Measurements from ENCODE around the gene EFTUD2. TPM values are rescaled to one million over a fixed set of nuclear protein-coding genes. Genes with fewer than 3 reads are reported as not detected.

Gene EFTUD2
- total RNA-seq, 1 experiment from 2014 or later, result 179 TPM

GRCh38 chr17:44911133-44912001 is 12.1 kb upstream of the EFTUD2 start:
- H3K9me3 ChIP-seq (replicated peaks), result no peaks in the 10 kb centered on the region
- H3K4me1 ChIP-seq (replicated peaks), result peaks cover 39% of the 10 kb centered on the region
- H3K27ac ChIP-seq, result no peak overlapping the region
- DNase-seq (ENCODE audit: low read depth in 1 of 2, low spot score in 2 of 2), result no peak
- H3K36me3 ChIP-seq, result no peaks in the 10 kb centered on the region
- no peak overlapping the region for H3K4me3 ChIP-seq
- H3K27me3 ChIP-seq (replicated peaks), result no peaks in the 10 kb centered on the region

DNA sequence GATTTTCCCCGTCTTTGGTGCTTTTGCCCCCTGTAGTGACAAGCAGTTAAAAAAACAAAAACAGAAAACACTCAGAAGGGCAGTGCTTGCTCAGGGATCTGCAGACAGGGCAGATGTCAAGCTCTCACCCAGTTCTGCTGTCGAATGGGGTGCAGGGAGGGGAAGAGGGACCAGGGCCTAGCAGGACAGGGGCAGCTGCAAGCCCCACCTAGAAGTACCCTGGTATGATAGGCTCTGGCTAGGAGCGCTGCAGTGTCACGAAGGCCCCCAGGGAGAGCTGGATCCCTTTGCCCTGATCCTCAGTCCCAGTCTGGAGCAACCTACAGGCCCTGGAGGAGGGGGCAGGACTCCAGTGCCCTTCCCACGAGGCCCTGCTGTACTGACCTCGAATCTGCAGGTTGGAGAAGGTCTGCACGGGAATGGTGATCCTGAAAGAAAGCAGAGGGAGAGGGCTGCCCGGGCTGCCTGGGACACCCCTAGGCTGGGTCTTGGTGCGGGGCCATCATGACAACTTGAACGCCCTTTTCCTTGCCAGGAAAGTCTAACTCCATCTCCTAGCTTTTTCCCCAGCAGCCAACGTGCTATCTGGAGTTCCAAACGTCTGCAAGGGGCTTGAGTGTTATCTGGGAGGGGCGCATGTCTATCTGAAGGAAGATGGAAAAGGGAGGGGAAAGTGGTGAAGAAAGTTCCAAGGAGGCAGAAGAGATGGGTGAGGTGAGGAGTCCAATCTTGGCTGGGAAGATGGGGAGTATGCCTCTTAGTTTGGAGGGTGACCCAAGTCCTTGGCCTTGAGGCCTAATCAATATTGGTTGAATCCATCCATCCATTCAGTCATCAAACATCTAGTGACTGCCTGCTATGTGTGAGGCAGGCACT is 11.2 kb upstream of the EFTUD2 start:
- Histone ChIP-seq H3K27me3 (replicated peaks) (no peaks in the 10 kb centered on the region), H3K4me3 (no peak overlapping the region), H3K9me3 (replicated peaks) (no peaks in the 10 kb centered on the region), H3K27ac (peak overlapping the region; percentile 60), H3K4me1 (replicated peaks) (peaks cover 48% of the 10 kb centered on the region), H3K36me3 (no peaks in the 10 kb centered on the region)
- DNase-seq (ENCODE audit: low read depth in 1 of 2, low spot score in 2 of 2), result no peak

DNA sequence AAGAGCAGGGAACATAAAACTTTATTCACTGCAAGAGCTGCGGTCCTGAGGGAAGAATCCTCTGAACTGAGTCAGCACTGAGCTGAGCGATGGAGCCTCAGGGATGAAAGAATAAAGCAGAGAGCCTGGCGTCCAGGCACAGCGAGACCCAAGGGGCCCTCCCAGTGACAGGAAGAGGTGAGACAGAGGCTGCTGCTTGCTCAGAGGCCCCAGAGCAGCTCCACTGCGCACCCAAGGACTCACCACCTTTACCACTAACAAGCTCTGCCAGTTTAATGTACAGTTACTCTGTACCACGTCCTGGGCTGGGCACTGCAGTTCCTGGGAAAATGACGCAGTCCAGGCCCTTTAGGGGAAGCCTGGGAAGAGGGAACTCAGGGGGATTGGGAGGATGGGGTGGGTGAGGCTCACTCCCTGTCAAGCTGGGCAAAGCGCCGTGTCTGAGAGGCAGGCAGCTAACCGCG is 10.5 kb upstream of the EFTUD2 start:
- H3K4me3 ChIP-seq, result no peak overlapping the region
- H3K4me1 ChIP-seq (replicated peaks), result peaks cover 56% of the 10 kb centered on the region
- no peaks in the 10 kb centered on the region for H3K27me3 ChIP-seq (replicated peaks)
- no peaks in the 10 kb centered on the region for H3K36me3 ChIP-seq
- peak overlapping the region; percentile 60 for H3K27ac ChIP-seq
- peak; percentile 84 to 92 for DNase-seq (ENCODE audit: low read depth in 1 of 2, low spot score in 2 of 2)
- H3K9me3 ChIP-seq (replicated peaks), result no peaks in the 10 kb centered on the region

DNA sequence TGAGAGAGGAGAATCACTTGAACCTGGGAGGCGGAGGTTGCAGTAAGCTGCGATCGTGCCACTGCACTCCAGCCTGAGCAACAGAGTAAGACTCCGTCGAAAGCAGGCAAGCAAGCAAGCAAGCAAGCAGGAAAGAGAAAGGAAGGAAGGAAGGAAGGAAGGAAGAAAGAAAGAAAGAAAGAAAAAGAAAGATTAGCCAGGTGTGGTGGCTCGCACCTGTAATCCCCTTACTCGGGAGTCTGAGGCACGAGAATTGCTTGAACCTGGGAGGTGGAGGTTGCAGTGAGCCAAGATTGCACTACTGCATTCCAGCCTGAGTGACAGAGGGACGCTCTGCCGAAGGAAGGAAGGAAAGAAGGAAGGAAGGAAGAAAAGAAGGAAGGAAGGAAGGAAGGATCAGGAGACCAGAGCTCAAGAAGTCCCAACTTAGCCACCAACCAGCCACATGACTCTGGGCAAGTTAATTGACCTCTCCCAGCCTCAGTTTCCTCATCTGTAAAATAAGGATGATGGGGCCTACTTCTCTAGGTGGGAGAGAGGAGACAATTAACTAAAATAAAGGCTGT is 9.6 kb upstream of the EFTUD2 start:
- peaks cover 57% of the 10 kb centered on the region for H3K4me1 ChIP-seq (replicated peaks)

GRCh38 chr17:44907729-44908470 is 8.7 kb upstream of the EFTUD2 start:
- Histone ChIP-seq H3K27me3 (replicated peaks) (no peaks in the 10 kb centered on the region), H3K9me3 (replicated peaks) (no peaks in the 10 kb centered on the region), H3K36me3 (no peaks in the 10 kb centered on the region), H3K4me1 (replicated peaks) (peaks cover 57% of the 10 kb centered on the region), H3K27ac (no peak overlapping the region), H3K4me3 (no peak overlapping the region)
- DNase-seq (ENCODE audit: low read depth in 1 of 2, low spot score in 2 of 2), result no peak

More for the DNA sequence above, 9.6 kb upstream of the EFTUD2 start:
- no peaks in the 10 kb centered on the region for H3K36me3 ChIP-seq
- peak overlapping the region; percentile 60 for H3K27ac ChIP-seq
- no peaks in the 10 kb centered on the region for H3K9me3 ChIP-seq (replicated peaks)
- no peaks in the 10 kb centered on the region for H3K27me3 ChIP-seq (replicated peaks)
- DNase-seq (ENCODE audit: low read depth in 1 of 2, low spot score in 2 of 2), result no peak
- no peak overlapping the region for H3K4me3 ChIP-seq

- no peak overlapping the region for H3K4me3 ChIP-seq
- peak overlapping the region; percentile 95 for H3K27ac ChIP-seq
- H3K36me3 ChIP-seq, result no peaks in the 10 kb centered on the region
- H3K4me1 ChIP-seq (replicated peaks), result peaks cover 64% of the 10 kb centered on the region
- H3K9me3 ChIP-seq (replicated peaks), result no peaks in the 10 kb centered on the region
- H3K27me3 ChIP-seq (replicated peaks), result no peaks in the 10 kb centered on the region
- DNase-seq (ENCODE audit: low read depth in 1 of 2, low spot score in 2 of 2), result no peak
These were observed 7.8 kb upstream of the EFTUD2 start for GRCh38 chr17:44906763-44907728.

DNA sequence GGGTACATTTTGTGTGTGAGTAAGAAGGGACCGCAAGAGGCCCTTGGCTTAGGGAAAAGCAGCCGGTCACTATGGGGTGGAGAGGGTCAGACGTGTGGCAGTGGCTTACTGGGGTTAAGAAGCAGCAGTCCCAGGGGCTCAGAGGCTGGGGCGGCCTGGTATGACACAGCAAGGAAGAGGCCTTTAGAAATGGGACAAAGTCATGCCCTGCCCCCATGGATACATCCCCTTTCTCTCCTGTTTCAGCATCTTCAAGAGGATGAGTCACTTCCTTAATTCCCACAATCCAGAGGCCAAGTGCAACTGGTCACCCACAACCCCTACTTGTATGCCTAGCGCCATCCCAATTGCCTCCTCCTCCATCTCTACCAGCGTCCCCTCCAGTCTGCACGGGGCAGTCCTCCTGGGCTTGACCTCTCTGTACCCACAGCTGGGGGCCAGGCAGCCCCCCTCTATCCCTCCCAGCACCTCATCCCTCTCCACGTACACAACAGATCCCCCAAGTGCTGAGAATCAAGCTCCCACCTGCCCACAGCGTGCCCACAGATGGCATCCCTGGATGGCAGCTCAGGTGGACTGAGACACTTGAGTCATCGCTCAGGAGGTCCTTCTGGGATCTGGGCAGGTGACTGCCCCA is 6.9 kb upstream of the EFTUD2 start:
- Histone ChIP-seq H3K36me3 (no peaks in the 10 kb centered on the region), H3K9me3 (replicated peaks) (no peaks in the 10 kb centered on the region), H3K4me3 (no peak overlapping the region), H3K4me1 (replicated peaks) (peaks cover 71% of the 10 kb centered on the region), H3K27me3 (replicated peaks) (no peaks in the 10 kb centered on the region), H3K27ac (peak overlapping the region; percentile 95)
- peak; percentile 93 to 97 for DNase-seq (ENCODE audit: low read depth in 1 of 2, low spot score in 2 of 2)

GRCh38 chr17:44905006-44906000 is 6.1 kb upstream of the EFTUD2 start:
- H3K4me1 ChIP-seq (replicated peaks), result peaks cover 73% of the 10 kb centered on the region
- no peak for DNase-seq (ENCODE audit: low read depth in 1 of 2, low spot score in 2 of 2)
- peak overlapping the region; percentile 95 for H3K27ac ChIP-seq
- H3K36me3 ChIP-seq, result no peaks in the 10 kb centered on the region
- H3K27me3 ChIP-seq (replicated peaks), result no peaks in the 10 kb centered on the region
- H3K9me3 ChIP-seq (replicated peaks), result no peaks in the 10 kb centered on the region
- no peak overlapping the region for H3K4me3 ChIP-seq

DNA sequence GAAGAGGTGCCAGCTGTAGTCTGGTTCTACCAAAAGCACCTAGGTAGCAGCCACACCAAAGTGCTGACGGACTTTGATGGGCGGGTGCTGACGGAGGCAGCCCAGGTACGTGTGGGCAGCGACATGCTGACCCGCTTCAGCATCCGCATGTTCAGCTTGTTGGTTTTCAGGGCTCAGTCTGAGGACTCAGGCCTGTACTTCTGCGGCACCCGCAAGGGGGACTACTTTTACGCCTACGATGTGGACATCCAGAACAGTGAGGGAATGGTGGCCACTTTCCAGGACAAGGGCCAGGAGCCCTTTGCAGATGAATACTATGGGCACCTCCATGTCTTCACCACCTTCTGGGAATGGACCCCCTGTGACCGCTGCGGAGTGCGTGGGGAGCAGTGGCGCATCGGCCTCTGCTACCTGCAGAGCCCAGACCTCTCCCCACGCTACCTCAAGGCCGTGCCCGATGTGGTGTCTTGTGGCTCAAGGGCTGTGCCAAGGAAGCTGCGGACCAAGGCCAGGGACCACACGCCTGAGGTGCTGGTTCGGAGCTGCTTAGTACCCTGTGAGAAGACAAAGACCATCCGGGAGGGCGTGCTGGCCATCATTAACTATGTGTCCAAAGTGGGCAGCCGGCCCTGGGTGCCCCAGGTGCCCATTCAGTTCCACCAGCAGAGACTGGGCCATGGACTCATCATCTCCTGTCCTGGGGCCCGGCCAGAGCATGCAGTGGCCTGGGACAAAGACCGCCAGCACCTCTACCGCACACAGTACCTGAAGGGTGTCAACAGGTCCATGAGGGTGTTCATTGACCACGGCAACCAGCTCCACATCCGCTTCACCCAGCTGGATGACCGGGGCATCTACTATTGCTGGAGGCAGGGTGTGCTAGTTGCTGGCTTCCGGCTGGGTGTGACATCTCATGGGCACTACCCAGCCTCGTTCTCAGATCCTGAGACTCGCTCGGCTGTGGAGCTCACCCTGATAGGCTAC is 5.0 kb upstream of the EFTUD2 start:
- peaks cover 74% of the 10 kb centered on the region for H3K4me1 ChIP-seq (replicated peaks)

GRCh38 chr17:44903012-44903685 is 3.9 kb upstream of the EFTUD2 start:
- no peaks in the 10 kb centered on the region for H3K27me3 ChIP-seq (replicated peaks)
- DNase-seq (ENCODE audit: low read depth in 1 of 2, low spot score in 2 of 2), result no peak
- no peaks in the 10 kb centered on the region for H3K36me3 ChIP-seq
- H3K9me3 ChIP-seq (replicated peaks), result no peaks in the 10 kb centered on the region
- H3K4me1 ChIP-seq (replicated peaks), result peaks cover 69% of the 10 kb centered on the region
- no peak overlapping the region for H3K27ac ChIP-seq
- H3K4me3 ChIP-seq, result no peak overlapping the region

More for the DNA sequence above, 5.0 kb upstream of the EFTUD2 start:
- no peaks in the 10 kb centered on the region for H3K36me3 ChIP-seq
- H3K27me3 ChIP-seq (replicated peaks), result no peaks in the 10 kb centered on the region
- H3K4me3 ChIP-seq, result no peak overlapping the region
- H3K27ac ChIP-seq, result no peak overlapping the region
- DNase-seq (ENCODE audit: low read depth in 1 of 2, low spot score in 2 of 2), result no peak
- no peaks in the 10 kb centered on the region for H3K9me3 ChIP-seq (replicated peaks)

Data from SJSA1 (cell line).